ENCODE measurements around the gene ACAP1.

Gene ACAP1

DNA sequence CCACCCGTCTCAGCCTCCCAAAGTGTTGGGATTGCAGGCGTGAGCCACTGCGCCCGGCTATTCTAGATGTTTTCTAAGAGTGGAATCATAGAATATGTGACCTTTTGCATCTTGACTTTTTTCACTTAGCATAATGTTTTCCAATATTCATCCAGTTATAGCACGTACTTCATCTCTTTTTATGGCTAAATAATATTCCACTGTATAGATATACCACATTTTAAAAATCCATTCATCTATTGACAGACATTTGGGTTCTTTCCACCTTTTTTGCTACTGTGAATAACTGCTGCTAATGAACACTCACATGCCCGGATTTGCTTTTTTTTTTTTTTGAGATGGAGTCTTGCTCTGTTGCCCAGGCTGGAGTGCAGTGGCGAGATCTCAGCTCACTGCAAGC is 32.1 kb upstream of the ACAP1 start:
- no peaks in the 10 kb centered on the region; the same call in none of the 2 replicates for H3K4me1 ChIP-seq
- no peaks in the 10 kb centered on the region for H3K27me3 ChIP-seq (ENCODE audit: low read depth)
- DNase-seq (ENCODE audit: low spot score in 2 of 2) = no peak
- no peaks in the 10 kb centered on the region for H3K9me3 ChIP-seq
- in situ Hi-C loops (cut with MboI; ENCODE audit: low sequenced_read_pairs) = no loop called here
- H3K4me3 ChIP-seq = no peak overlapping the region
- H3K36me3 ChIP-seq (replicated peaks) = peaks cover 16% of the 10 kb centered on the region

DNA sequence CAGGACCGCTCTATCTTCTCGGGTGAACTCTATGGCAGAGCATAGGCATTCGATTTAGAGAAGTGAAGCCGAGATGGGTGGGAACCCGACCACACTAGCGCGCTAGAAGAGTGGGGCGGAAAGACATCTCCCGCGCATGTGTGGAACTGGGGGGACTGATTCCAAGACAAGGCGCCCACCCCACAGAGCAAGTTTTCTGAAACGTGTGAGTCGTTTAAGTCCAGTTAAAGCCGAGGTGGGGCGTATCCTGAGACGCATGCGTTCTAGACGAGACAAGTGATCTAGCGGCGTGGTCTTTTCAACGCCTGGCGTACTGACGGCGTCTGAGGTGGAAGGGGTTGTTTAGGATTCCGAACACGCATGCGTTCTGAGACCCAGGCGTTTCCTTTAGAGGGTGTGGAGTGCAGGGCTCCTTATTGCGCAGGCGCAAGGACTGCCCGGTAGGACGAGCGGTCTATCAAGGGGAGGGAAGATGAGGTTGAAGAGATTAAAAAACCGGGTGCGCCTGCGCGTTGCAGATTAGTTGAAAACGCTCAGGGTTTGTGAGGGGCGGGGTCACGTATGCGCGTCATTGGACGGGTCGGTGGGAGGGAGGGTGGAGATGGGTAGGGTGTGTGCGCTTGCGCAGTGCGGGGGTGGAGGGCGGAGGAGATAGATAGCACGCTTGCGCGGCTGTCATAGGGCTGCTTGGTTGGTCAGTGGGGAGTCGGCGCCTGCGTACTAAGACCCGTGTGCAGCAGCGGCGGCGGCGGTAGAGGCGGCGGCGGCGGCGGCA is 29.2 kb upstream of the ACAP1 start, which contains the start of gene EIF5A:
Gene EIF5A (plus strand): TSS at position 718 of the 775 bp plus-strand sequence. CDS start 2,008 bp downstream, outside the sequence.
- peak; percentile 100 for DNase-seq (ENCODE audit: low spot score in 2 of 2)
- in situ Hi-C loops (cut with MboI; ENCODE audit: low sequenced_read_pairs) = no loop called here
- no peaks in the 10 kb centered on the region for H3K27me3 ChIP-seq (ENCODE audit: low read depth)
- H3K9me3 ChIP-seq = no peaks in the 10 kb centered on the region
- peaks cover 3% of the 10 kb centered on the region for H3K4me1 ChIP-seq
- H3K36me3 ChIP-seq (replicated peaks) = peaks cover 42% of the 10 kb centered on the region
- H3K4me3 ChIP-seq = peak within 1 kb of the TSS; percentile 90

DNA sequence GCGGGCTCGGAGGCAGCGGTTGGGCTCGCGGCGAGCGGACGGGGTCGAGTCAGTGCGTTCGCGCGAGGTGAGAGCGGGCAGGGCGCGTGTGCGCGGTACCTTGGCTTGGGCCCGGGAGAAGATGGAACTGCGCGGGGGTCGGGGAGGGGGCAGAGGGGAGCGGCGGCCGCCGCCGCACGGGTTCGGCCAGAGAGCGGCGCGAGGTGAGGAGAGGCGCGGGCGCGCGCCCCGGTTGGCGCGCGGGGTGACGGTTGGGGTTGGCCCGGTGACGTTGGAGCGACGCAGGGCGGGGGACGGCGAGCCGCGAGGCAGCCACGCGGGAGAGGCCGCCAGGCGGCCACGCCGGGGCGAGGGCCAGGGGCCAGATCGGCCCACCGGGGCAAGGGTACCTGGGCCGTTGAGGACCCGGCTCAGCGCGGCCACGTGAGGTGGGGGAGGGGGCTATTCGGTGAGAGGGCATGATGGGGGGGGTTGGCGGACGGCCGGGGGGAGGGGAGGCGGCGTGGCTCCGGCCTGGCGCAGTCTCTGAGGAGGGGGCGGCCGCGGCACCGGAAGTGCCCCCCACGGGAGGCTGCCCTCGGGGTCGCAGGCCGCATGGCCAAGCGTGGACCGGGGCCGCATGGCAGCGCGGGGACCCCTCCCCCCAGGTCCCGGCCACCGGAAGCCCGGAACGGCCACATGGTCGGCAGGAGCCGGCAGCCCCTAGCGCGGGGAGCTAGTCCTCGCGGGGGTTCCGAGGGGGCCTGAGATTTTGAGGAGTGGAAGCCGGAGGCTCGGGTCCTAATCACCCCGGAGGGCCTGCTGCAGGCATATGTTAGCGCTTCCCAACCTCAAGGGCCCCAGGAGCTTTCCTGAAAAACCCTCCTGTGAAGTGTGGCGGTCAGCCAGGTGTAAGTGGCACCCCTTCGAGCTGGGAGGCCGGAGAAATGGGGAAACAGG is 28.4 kb upstream of the ACAP1 start:
- H3K4me1 ChIP-seq = peaks cover 3% of the 10 kb centered on the region
- in situ Hi-C loops (cut with MboI; ENCODE audit: low sequenced_read_pairs) = no loop called here
- no peaks in the 10 kb centered on the region for H3K27me3 ChIP-seq (ENCODE audit: low read depth)
- peak overlapping the region; percentile 90 for H3K4me3 ChIP-seq
- no peaks in the 10 kb centered on the region for H3K9me3 ChIP-seq
- DNase-seq (ENCODE audit: low spot score in 2 of 2) = peak in 1 of 2 experiments; percentile 70
- H3K36me3 ChIP-seq (replicated peaks) = peaks cover 50% of the 10 kb centered on the region

DNA sequence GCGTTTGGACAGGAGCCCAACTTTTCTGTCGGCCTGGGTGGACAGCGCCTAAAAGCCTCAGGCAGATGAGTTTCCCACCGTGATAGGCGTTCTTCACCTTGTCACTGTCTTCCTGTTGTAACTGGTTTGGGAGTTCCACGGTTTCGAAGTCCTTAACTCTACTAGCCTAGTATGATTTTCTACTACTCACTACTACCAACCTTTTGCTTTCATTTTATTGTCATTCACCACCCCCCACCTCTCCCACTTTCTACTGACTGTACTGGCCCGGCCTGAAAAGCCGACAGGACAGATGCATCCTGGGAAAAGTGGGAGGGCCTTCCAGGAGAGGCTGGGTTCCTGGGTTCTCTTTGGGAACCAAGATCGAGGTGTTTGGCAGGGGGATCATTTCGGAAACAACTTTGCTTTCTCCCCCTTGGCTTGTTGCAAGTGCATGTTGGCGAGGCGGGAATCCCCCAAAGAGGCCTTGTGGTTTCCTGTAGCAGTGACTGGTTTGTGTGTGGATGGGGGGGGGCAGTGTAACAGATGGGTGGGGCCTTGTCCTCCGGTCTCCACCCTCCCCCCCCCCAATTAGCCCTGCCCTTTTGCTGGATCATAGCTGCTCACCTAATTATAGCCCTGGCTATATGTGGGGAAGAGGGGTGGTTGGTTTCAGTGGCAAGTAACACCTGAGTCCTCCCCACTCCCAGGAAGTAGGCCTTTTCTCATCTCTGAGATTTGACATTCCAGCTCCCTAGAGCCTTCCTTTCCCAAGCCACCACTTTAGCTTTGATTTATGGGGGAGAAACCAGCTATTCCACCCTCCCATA is 27.5 kb upstream of the ACAP1 start:
- H3K27me3 ChIP-seq (ENCODE audit: low read depth) = no peaks in the 10 kb centered on the region
- peak overlapping the region; percentile 90 for H3K4me3 ChIP-seq
- H3K9me3 ChIP-seq = no peaks in the 10 kb centered on the region
- H3K4me1 ChIP-seq = peaks cover 3% of the 10 kb centered on the region
- peaks cover 59% of the 10 kb centered on the region for H3K36me3 ChIP-seq (replicated peaks)
- in situ Hi-C loops (cut with MboI; ENCODE audit: low sequenced_read_pairs) = no loop called here
- peak; percentile 83 to 90 for DNase-seq (ENCODE audit: low spot score in 2 of 2)

DNA sequence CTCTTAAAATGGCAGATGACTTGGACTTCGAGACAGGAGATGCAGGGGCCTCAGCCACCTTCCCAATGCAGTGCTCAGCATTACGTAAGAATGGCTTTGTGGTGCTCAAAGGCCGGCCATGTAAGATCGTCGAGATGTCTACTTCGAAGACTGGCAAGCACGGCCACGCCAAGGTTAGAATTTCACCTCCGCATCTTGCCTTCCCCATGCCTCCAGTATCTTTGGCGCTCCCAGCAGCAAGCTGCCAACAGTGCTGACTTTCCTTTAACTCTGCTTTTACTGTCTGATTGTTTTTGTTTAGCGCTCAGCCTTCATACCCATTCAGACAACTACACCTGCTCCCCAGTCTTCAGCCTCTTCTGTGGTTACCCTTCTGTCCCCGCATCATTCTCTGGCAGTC is 26.7 kb upstream of the ACAP1 start:
- in situ Hi-C loops (cut with MboI; ENCODE audit: low sequenced_read_pairs) = no loop called here
- peaks cover 7% of the 10 kb centered on the region for H3K4me1 ChIP-seq
- peak overlapping the region; percentile 90 for H3K4me3 ChIP-seq
- no peaks in the 10 kb centered on the region for H3K27me3 ChIP-seq (ENCODE audit: low read depth)
- no peaks in the 10 kb centered on the region for H3K9me3 ChIP-seq
- no peak for DNase-seq (ENCODE audit: low spot score in 2 of 2)
- peaks cover 65% of the 10 kb centered on the region for H3K36me3 ChIP-seq (replicated peaks)

DNA sequence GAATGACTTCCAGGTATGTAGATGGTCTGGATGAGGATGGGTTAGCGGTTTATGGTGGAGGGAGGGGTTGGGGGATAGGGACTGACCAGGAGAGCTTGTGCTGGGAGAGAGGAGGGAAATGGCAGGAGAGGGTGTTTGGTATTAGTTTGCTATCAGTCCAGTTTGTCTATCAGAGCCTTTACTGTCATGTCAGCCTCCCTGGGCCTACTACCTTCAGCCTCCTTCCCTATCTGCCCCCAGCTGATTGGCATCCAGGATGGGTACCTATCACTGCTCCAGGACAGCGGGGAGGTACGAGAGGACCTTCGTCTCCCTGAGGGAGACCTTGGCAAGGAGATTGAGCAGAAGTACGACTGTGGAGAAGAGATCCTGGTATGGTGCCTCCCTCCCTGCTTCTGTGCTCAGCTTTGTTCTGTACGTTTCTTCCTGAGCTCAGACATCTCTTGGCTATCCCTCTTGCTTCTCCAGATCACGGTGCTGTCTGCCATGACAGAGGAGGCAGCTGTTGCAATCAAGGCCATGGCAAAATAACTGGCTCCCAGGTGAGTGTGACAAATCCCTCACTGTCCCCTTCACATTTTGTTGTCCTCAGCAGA is 25.1 kb upstream of the ACAP1 start:
- no peak for DNase-seq (ENCODE audit: low spot score in 2 of 2)
- no peaks in the 10 kb centered on the region for H3K27me3 ChIP-seq (ENCODE audit: low read depth)
- peaks cover 75% of the 10 kb centered on the region for H3K36me3 ChIP-seq (replicated peaks)
- in situ Hi-C loops (cut with MboI; ENCODE audit: low sequenced_read_pairs) = no loop called here
- H3K4me3 ChIP-seq = no peak overlapping the region
- no peaks in the 10 kb centered on the region for H3K9me3 ChIP-seq
- peaks cover 12% of the 10 kb centered on the region for H3K4me1 ChIP-seq

DNA sequence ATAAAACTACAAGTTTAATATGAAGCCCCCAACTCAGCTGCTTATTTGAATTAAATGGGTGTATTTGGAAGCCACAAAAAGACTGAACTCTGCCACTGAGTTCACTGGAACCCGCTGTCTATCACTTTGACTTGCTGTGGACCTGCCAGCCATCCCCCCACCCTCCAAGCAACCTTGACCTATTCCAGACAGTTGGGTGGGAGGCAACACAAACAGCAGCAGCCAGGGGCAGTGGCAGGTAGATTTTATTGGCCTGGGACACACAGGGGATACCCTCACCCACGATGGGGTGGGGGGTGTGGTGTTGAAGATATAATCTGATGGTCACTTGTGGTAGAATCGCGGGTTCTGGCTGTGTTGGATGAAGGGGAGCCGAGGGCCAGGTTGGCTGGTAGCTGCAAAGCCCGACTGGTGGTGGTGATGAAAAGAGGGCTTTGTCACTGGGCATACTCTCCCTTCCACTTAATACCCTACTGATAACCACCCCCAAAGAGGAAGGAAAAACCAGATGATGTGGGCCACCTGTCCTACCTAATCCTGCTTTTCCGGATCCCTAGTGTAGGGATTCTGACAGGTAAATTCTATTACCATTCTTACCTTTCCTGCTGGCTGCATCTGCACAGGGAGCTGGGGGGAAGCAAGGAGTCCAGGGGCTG is 23.8 kb upstream of the ACAP1 start:
- H3K27me3 ChIP-seq (ENCODE audit: low read depth) = no peaks in the 10 kb centered on the region
- H3K36me3 ChIP-seq (replicated peaks) = peaks cover 86% of the 10 kb centered on the region
- H3K4me3 ChIP-seq = no peak overlapping the region
- in situ Hi-C loops (cut with MboI; ENCODE audit: low sequenced_read_pairs) = no loop called here
- DNase-seq (ENCODE audit: low spot score in 2 of 2) = no peak
- H3K9me3 ChIP-seq = no peaks in the 10 kb centered on the region
- peaks cover 12% of the 10 kb centered on the region for H3K4me1 ChIP-seq

DNA sequence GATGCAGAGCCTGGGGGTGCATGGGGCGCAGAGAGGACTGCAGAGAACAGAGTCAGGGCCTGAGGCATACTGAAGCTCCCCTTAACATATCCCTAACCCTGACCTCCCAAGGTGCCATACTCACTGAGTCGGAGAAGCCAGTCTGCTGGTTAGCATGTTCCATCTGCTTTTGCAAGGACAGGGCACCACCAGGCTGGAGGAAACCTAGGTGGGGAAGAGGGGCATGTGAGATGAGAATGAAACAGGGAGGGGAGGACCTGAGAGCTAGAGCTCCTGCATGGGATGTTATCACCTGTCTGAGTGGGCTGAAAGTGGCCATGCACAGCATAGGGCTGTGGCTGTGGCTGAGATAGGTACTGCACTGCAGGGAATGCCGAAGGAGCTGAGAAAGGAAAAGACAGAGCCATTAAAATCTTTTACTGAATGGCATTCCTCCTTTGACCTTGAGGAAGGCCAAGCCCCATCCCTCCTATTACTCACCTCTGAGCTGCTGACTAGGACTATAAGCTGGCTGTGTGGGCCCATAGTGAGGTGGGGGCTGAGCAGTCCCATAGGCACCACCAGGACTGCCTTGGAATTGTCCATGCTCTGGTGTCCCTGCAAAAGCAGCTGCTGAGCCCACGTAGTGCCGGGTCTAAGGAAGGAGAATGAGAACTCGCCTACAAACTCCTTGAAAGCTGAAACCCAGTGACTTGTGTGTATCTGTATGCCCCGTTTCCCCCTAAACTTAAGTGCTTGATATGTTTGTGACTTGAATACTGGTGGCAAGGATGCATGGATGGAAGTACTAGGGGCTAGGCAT is 23.0 kb upstream of the ACAP1 start:
- Histone ChIP-seq H3K27me3 (ENCODE audit: low read depth) (no peaks in the 10 kb centered on the region), H3K4me1 (peaks cover 12% of the 10 kb centered on the region), H3K4me3 (no peak overlapping the region), H3K9me3 (no peaks in the 10 kb centered on the region), H3K36me3 (replicated peaks) (peaks cover 87% of the 10 kb centered on the region)
- in situ Hi-C loops (cut with MboI; ENCODE audit: low sequenced_read_pairs) = no loop called here
- DNase-seq (ENCODE audit: low spot score in 2 of 2) = peak in 1 of 2 experiments; percentile 57

DNA sequence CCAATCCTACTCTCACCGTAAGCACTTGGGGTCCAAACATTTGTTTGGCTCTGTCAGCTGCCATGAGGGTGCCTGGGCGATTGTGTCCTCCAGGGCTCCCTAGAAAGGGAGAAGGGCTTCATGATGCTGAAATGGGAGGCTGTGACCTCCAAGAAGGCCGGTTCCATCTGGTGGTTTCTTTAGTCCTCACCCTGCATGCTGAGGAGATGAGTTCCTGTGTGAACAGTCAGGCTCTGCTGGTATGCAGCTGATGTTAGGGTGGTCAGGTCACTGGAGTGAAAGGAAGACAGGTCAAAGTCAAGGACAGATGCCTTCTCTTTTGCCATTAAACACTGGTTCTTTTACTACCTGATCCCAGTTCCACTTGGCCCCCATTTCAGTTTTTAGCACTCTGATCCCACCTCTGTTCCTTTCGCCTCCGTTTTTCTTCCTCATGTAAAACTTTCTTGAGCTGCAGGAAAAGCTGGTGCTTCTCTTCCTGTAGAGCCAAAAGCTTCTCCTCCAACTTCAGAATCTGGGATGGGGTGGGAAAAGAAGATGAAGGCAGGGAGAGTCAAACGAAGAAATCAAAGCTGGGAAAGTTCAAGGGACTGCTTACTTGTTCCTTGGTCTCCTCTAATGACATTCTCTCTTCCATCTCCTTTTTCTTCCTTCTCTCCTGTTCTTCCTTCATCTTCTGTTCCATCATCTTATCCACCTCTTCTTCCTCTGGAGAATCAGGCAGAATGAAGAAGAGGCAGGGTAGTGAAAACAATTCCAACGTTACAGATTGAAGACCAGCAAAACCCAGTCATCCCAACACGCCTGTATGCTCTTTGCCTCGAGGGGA is 22.2 kb upstream of the ACAP1 start:
- Histone ChIP-seq H3K4me1 (peaks cover 12% of the 10 kb centered on the region), H3K9me3 (no peaks in the 10 kb centered on the region), H3K4me3 (peak overlapping the region; percentile 58), H3K27me3 (ENCODE audit: low read depth) (no peaks in the 10 kb centered on the region), H3K36me3 (replicated peaks) (peaks cover 87% of the 10 kb centered on the region)
- DNase-seq (ENCODE audit: low spot score in 2 of 2) = no peak
- in situ Hi-C loops (cut with MboI; ENCODE audit: low sequenced_read_pairs) = no loop called here

DNA sequence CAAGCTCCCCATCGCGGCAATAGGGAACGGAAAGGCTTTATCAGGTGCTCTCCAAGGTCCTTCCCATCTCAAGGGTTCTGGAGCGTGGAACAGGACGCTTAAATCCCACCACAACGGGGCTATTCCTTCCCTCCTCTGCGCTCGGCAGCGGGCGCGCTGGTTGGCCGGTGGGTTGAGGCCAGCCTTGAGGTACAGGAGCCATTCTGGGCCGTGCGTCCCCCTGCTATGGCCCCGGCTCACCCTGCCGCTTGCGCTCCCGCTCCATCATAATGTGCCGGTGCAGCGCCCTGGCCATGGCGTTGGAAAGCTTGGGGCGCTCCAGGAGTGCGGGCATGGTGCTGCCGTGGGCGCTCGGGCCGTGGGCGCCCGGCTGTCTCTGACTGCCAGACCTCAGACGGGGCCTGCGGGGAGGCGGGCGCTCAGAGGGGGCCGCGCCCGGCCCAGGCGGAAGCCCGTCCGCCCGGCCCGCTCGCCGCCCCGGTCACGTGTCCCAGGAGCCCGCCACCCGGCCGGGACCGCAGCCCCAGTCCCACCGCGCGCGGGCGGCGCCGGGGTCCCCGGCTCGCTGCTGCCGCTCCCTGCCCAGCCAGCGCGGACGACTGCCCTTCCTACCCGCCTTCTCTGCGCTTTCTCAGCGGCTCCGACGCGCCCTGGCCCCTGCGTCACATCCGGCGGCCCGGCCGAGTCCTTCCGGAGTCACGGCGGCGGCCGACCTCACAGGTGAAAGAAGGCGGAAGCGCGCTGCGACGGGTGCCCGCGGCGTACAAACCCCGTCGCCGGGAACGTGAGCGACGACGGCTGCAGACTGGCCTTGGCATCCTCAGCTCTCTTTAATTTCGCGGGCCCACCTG is 21.4 kb upstream of the ACAP1 start, which contains the start of gene GPS2:
Gene GPS2 (minus strand): TSS at position 642 of the 851 bp plus-strand sequence. CDS start 308 bp downstream, at position 334.
- in situ Hi-C loops (cut with MboI; ENCODE audit: low sequenced_read_pairs) = no loop called here
- Histone ChIP-seq H3K4me1 (peaks cover 10% of the 10 kb centered on the region), H3K9me3 (no peaks in the 10 kb centered on the region), H3K4me3 (peak within 1 kb of the TSS; percentile 58), H3K27me3 (ENCODE audit: low read depth) (no peaks in the 10 kb centered on the region), H3K36me3 (replicated peaks) (peaks cover 79% of the 10 kb centered on the region)
- peak; percentile 75 to 94 for DNase-seq (ENCODE audit: low spot score in 2 of 2)

Data from HAP-1 (cell line).